ENCODE measurements around the gene TRMT11. TPM values are rescaled to one million over a fixed set of nuclear protein-coding genes. Genes with fewer than 3 reads are reported as not detected.

The TRMT11 gene
- total and polyA plus RNA-seq, 10 of the 15 experiments (the other 5 are each of a cell fraction or from before 2014, with no cell fraction given) = 34.0 to 81.1 (median 43.7) TPM

- in situ Hi-C loops (cut with MboI) (loop anchor here (25.0 kb wide), 1 partner anchor 652 kb away; no protein-coding TSS in a partner anchor), intact Hi-C loops (cut with micrococcal nuclease; ENCODE audit: unreplicated experiment) (no loop called here)
- Histone ChIP-seq H3K9me3 (replicated peaks; ENCODE audit: control insufficient read depth, insufficient read depth, low read length) (no peaks in the 10 kb centered on the region), H4K20me1 (ENCODE audit: control insufficient read depth, insufficient read depth) (no peaks in the 10 kb centered on the region), H2AFZ (ENCODE audit: control insufficient read depth, low read depth, low read length) (no peak overlapping the region), H3K79me2 (ENCODE audit: control insufficient read depth, insufficient read depth, low read length) (no peaks in the 10 kb centered on the region; the same call in none of the 2 replicates), H3K4me1 (ENCODE audit: control insufficient read depth, insufficient read depth, low read length) (no peaks in the 10 kb centered on the region; the same call in 1 of the 2 replicates), H3K9ac (ENCODE audit: control insufficient read depth, insufficient read depth, low read length) (no peak overlapping the region), H3K4me3 (no peak overlapping the region), H3K36me3 (ENCODE audit: control insufficient read depth in 2 of 2, insufficient read depth in 2 of 2, low read length in 1 of 2) (peaks cover 2 to 33% of the 10 kb centered on the region in 2 experiments), H3K27me3 (replicated peaks in 1 of 2; ENCODE audit: control insufficient read depth in 2 of 2, insufficient read depth in 2 of 2, low read length in 1 of 2) (no peaks in the 10 kb centered on the region), H3K27ac (ENCODE audit: control insufficient read depth, insufficient read depth) (no peak overlapping the region), H3K4me2 (ENCODE audit: control insufficient read depth, insufficient read depth) (no peak overlapping the region)
- no TSS peak for BruUV-seq (replicated peaks)
- TF ChIP-seq SREBF2 (IDR thresholded peaks at IDR 0.05; ENCODE audit: low read length) = no peak
- no peak for TF ChIP-seq WRNIP1 (IDR thresholded peaks at IDR 0.05; ENCODE audit: borderline replicate concordance, low read depth, low read length)
- no peak for TF ChIP-seq FOXM1 (IDR thresholded peaks at IDR 0.05; ENCODE audit: low read depth, low read length)
- no peak for TF ChIP-seq IRF5 (IDR thresholded peaks at IDR 0.05; ENCODE audit: borderline replicate concordance)
- ChIA-PET CTCF (interaction anchor here (2.0 kb wide), 2 partner anchors 15 to 18 kb away, joined by 6 to 7 read pairs; no protein-coding TSS in a partner anchor), POLR2A (no interaction called here), RAD21 (ENCODE audit: unreplicated experiment) (no interaction called here), SMC1A (ENCODE audit: uncharacterized antibody, unreplicated experiment) (interaction anchor here (0.9 to 1.0 kb wide), 2 partner anchors 10 to 16 kb away, joined by 4 to 5 read pairs; no protein-coding TSS in a partner anchor)
- ATAC-seq (no peak), DNase-seq (ENCODE audit: low read depth, low spot score) (no peak), FAIRE-seq (no peak)
- WGBS (ENCODE audit: insufficient coverage, insufficient replicate concordance, low lambda C conversion rate, missing lambda C conversion rate) = 100% methylated on average over 4 of the region's 4 CpGs
Observed at GRCh38 chr6:126010040-126010439, 23.7 kb downstream of the TRMT11 start.

- Histone ChIP-seq H3K36me3 (ENCODE audit: control insufficient read depth in 2 of 2, insufficient read depth in 2 of 2, low read length in 1 of 2) (peaks cover 0 to 26% of the 10 kb centered on the region in 2 experiments; a peak in 3 of 4 replicates), H3K4me2 (ENCODE audit: control insufficient read depth, insufficient read depth) (no peak overlapping the region), H3K27me3 (replicated peaks in 1 of 2; ENCODE audit: control insufficient read depth in 2 of 2, insufficient read depth in 2 of 2, low read length in 1 of 2) (no peaks in the 10 kb centered on the region), H3K27ac (ENCODE audit: control insufficient read depth, insufficient read depth) (no peak overlapping the region), H3K4me3 (no peak overlapping the region), H4K20me1 (ENCODE audit: control insufficient read depth, insufficient read depth) (no peaks in the 10 kb centered on the region), H3K79me2 (ENCODE audit: control insufficient read depth, insufficient read depth, low read length) (no peaks in the 10 kb centered on the region), H2AFZ (ENCODE audit: control insufficient read depth, low read depth, low read length) (no peak overlapping the region), H3K9me3 (replicated peaks; ENCODE audit: control insufficient read depth, insufficient read depth, low read length) (no peaks in the 10 kb centered on the region), H3K9ac (ENCODE audit: control insufficient read depth, insufficient read depth, low read length) (no peak overlapping the region), H3K4me1 (ENCODE audit: control insufficient read depth, insufficient read depth, low read length) (no peaks in the 10 kb centered on the region)
- DNase-seq (ENCODE audit: low read depth, low spot score) (no peak), ATAC-seq (no peak), FAIRE-seq (no peak)
- BruUV-seq (replicated peaks) = no TSS peak
- ChIA-PET RAD21 (ENCODE audit: unreplicated experiment) (no interaction called here), SMC1A (ENCODE audit: uncharacterized antibody, unreplicated experiment) (interaction anchor here (0.9 to 1.7 kb wide), 2 partner anchors 16 to 20 kb away, joined by 3 to 4 read pairs; no protein-coding TSS in a partner anchor), POLR2A (no interaction called here), CTCF (interaction anchor here (2.9 kb wide), 1 partner anchor 20 kb away, joined by 11 read pairs; no protein-coding TSS in a partner anchor)
- WGBS (ENCODE audit: insufficient coverage, insufficient replicate concordance, low lambda C conversion rate, missing lambda C conversion rate) = 100% methylated on average over 1 of the region's 1 CpG
- in situ Hi-C loops (cut with MboI) = loop anchor here (25.0 kb wide), 1 partner anchor 646 kb away; no protein-coding TSS in a partner anchor
- intact Hi-C loops (cut with micrococcal nuclease; ENCODE audit: unreplicated experiment) = no loop called here
- no peak for TF ChIP-seq PAX5 (IDR thresholded peaks at IDR 0.05; ENCODE audit: borderline replicate concordance, low read depth, low read length)
- TF ChIP-seq BRCA1 (IDR thresholded peaks at IDR 0.05; ENCODE audit: low read depth, low read length) = no peak
- no peak for TF ChIP-seq IRF5 (IDR thresholded peaks at IDR 0.05; ENCODE audit: borderline replicate concordance)
- no peak for TF ChIP-seq STAT1 (conservative IDR thresholded peaks at IDR 0.05)
- TF ChIP-seq MYC (IDR thresholded peaks at IDR 0.05; ENCODE audit: insufficient read depth, insufficient read length, insufficient replicate concordance, low read length, severe bottlenecking) = no peak
- TF ChIP-seq CBX3 (IDR thresholded peaks at IDR 0.05; ENCODE audit: borderline replicate concordance, low read depth) = no peak
- TF ChIP-seq NR2C1 (IDR thresholded peaks at IDR 0.05) = no peak
Observed at GRCh38 chr6:126015863-126016262, 29.5 kb downstream of the TRMT11 start.
